HCT116 (cell line): ENCODE data around the gene OR6M1. TPM values are rescaled to one million over a fixed set of nuclear protein-coding genes. Genes with fewer than 3 reads are reported as not detected.

Experiments used
- ATAC-seq: fragments of 200-7000 bp; cut with Tn5 transposase; 2 replicates; pipeline ENCODE4 v1.9.1; 2020; ENCODE audit warnings: mild to moderate bottlenecking, moderate library complexity
- BruUV-seq: library from RNA; stranded (reverse); fragments of 400-500 nt; replicated peaks from 2 replicates; lab custom pipeline; 2021; lab: Mats Ljungman, UMichigan
- CTCF ChIA-PET: fragments of 300-600 bp; sonication (Branson Sonifier 250); formaldehyde crosslinking; loops from one replicate; lab custom pipeline; 2021; ENCODE audit warnings: antibody characterized with exemption; lab: Charles Lee
- POLR2A ChIA-PET: fragments of 300-600, 350-600 bp; sonication (Branson Sonifier 250); formaldehyde crosslinking; loops from one replicate; lab custom pipeline; 2021; ENCODE audit warnings: antibody characterized with exemption; lab: Charles Lee
- RAD21 ChIA-PET, 2 experiments: fragments of 300-600 bp; sonication (Branson Sonifier 250); formaldehyde crosslinking; loops; one replicate each; lab custom pipeline; 2023; ENCODE audit warnings: low total read pairs in 2 of 2; ENCODE audit not compliant: uncharacterized antibody in 2 of 2, unreplicated experiment in 2 of 2, low non-redundant PET in 1 of 2; lab: Charles Lee
- DNase-seq: peaks from one replicate; pipeline ENCODE4 v3.0.0-alpha.2; 2010; ENCODE audit warnings: low read depth, low spot score
- H2AFZ ChIP-seq: fragments of 200-600 bp; shearing (Covaris generic), sonication (generic); 2 replicates; pipeline ENCODE4 v1.6.1; 2017; ENCODE audit warnings: low read depth, mixed run types, mixed read lengths, antibody characterized with exemption, low read length; ENCODE audit not compliant: poor library complexity, severe bottlenecking
- H3K27ac ChIP-seq: 2 replicates; pipeline ENCODE4 v1.5.1; 2012; ENCODE audit warnings: low read depth, low read length
- H3K27me3 ChIP-seq: fragments of 200-600 bp; sonication (generic); 2 replicates; pipeline ENCODE4 v1.6.1; 2016; ENCODE audit warnings: mixed run types, low read length, mixed read lengths; ENCODE audit not compliant: insufficient read depth
- H3K36me3 ChIP-seq, 2 experiments: fragments of 200-500 bp in 1 of 2; fragments of 200-600 bp in 1 of 2; sonication (Bioruptor generic) in 1 of 2; sonication (generic) in 1 of 2; 2 replicates each; pipeline versions ENCODE4 v1.5.1 to v1.6.1; 2014 to 2016; ENCODE audit warnings: low read length in 2 of 2, inconsistent platforms in 1 of 2, mixed read lengths in 1 of 2, mixed run types in 1 of 2; ENCODE audit not compliant: insufficient read depth in 2 of 2, control insufficient read depth in 1 of 2
- H3K4me1 ChIP-seq, 2 experiments: fragments of 200-600 bp in 1 of 2; sonication (generic) in 1 of 2; 2 replicates each; pipeline versions ENCODE4 v1.5.1 to v1.6.1; 2012 to 2017; ENCODE audit warnings: low read length in 2 of 2, inconsistent platforms in 1 of 2, mild to moderate bottlenecking in 1 of 2, mixed read lengths in 1 of 2, mixed run types in 1 of 2, moderate library complexity in 1 of 2; ENCODE audit not compliant: insufficient read depth in 2 of 2, control insufficient read depth in 1 of 2
- H3K4me2 ChIP-seq: fragments of 200-600 bp; sonication (generic); 2 replicates; pipeline ENCODE4 v1.6.1; 2017; ENCODE audit warnings: mixed run types, low read length, mixed read lengths
- H3K4me3 ChIP-seq, 2 experiments: fragments of 200-600 bp in 1 of 2; sonication (generic) in 1 of 2; replicated peaks in 1 of 2; 2 replicates each; pipeline ENCODE4 v1.5.1; 2011 to 2016; ENCODE audit warnings: low read length in 2 of 2, control low read depth in 1 of 2, low read depth in 1 of 2, mild to moderate bottlenecking in 1 of 2, mixed read lengths in 1 of 2, mixed run types in 1 of 2
- H3K79me2 ChIP-seq: fragments of 200-600 bp; sonication (generic); 2 replicates; pipeline ENCODE4 v1.6.1; 2017; ENCODE audit warnings: mild to moderate bottlenecking, mixed run types, low read length, moderate library complexity, mixed read lengths; ENCODE audit not compliant: insufficient read depth
- H3K9ac ChIP-seq: fragments of 200-600 bp; sonication (generic); 2 replicates; pipeline ENCODE4 v1.6.1; 2016; ENCODE audit warnings: low read length, mixed read lengths
- H3K9me2 ChIP-seq: fragments of 200-600 bp; sonication (generic), shearing (Covaris generic); 2 replicates; pipeline ENCODE4 v1.6.1; 2017; ENCODE audit warnings: mixed run types, mild to moderate bottlenecking, moderate library complexity; ENCODE audit not compliant: insufficient read depth
- H3K9me3 ChIP-seq, 2 experiments: fragments of 200-500 bp in 1 of 2; fragments of 200-600 bp in 1 of 2; sonication (Bioruptor generic) in 1 of 2; sonication (generic) in 1 of 2; 2 replicates each; pipeline ENCODE4 v1.6.1; 2014 to 2017; ENCODE audit warnings: low read length in 2 of 2, mixed read lengths in 2 of 2, inconsistent platforms in 1 of 2, low read depth in 1 of 2, mild to moderate bottlenecking in 1 of 2, mixed run types in 1 of 2, moderate library complexity in 1 of 2; ENCODE audit not compliant: control insufficient read depth in 1 of 2, insufficient read depth in 1 of 2
- H4K20me1 ChIP-seq: fragments of 200-600 bp; sonication (generic), shearing (Covaris generic); 2 replicates; pipeline ENCODE4 v1.6.1; 2017; ENCODE audit warnings: mixed run types, mild to moderate bottlenecking, moderate library complexity; ENCODE audit not compliant: insufficient read depth
- ATF3 ChIP-seq: IDR thresholded peaks from 2 replicates; pipeline ENCODE4 v1.6.1; 2012
- CBX3 ChIP-seq: IDR thresholded peaks from 2 replicates; pipeline ENCODE4 v1.6.1; 2012; ENCODE audit warnings: low read depth
- CEBPB ChIP-seq: IDR thresholded peaks from 2 replicates; pipeline ENCODE4 v1.6.1; 2012; ENCODE audit warnings: low read depth
- EGR1 ChIP-seq: IDR thresholded peaks from 2 replicates; pipeline ENCODE4 v1.6.1; 2012; ENCODE audit warnings: low read depth
- ELF1 ChIP-seq: IDR thresholded peaks from 2 replicates; pipeline ENCODE4 v1.6.1; 2012; ENCODE audit warnings: low read depth, borderline replicate concordance
- MAX ChIP-seq: IDR thresholded peaks from 2 replicates; pipeline ENCODE4 v1.6.1; 2012
- POLR2AphosphoS5 ChIP-seq: IDR thresholded peaks from 2 replicates; pipeline ENCODE4 v1.6.1; 2011; ENCODE audit warnings: mild to moderate bottlenecking, low read depth, low read length, moderate library complexity
- RAD21 ChIP-seq: IDR thresholded peaks from 2 replicates; pipeline ENCODE4 v1.6.1; 2012; ENCODE audit warnings: low read depth, mild to moderate bottlenecking
- REST ChIP-seq: IDR thresholded peaks from 2 replicates; pipeline ENCODE4 v1.6.1; 2012; ENCODE audit warnings: low read depth
- SIN3A ChIP-seq: IDR thresholded peaks from 2 replicates; pipeline ENCODE4 v1.6.1; 2012; ENCODE audit warnings: low read depth
- SRF ChIP-seq: IDR thresholded peaks from 2 replicates; pipeline ENCODE4 v1.6.1; 2012; ENCODE audit warnings: low read depth
- TCF7L2 ChIP-seq: IDR thresholded peaks from 2 replicates; pipeline ENCODE4 v1.7.0; 2011; ENCODE audit warnings: borderline replicate concordance, inconsistent platforms; ENCODE audit not compliant: insufficient read depth, insufficient read length; ENCODE audit errors: extremely low read depth
- YY1 ChIP-seq: IDR thresholded peaks from 2 replicates; pipeline ENCODE4 v1.6.1; 2011; ENCODE audit warnings: low read length, low read depth, moderate library complexity, mild to moderate bottlenecking; ENCODE audit not compliant: insufficient replicate concordance; ENCODE audit errors: extremely low read depth
- ZBTB33 ChIP-seq: IDR thresholded peaks from 2 replicates; pipeline ENCODE4 v1.6.1; 2011; ENCODE audit warnings: mild to moderate bottlenecking, low read length, moderate library complexity; ENCODE audit not compliant: insufficient replicate concordance; ENCODE audit errors: extremely low read depth
- intact Hi-C: fragments of 100-400 bp; cut with micrococcal nuclease; formaldehyde crosslinking; loops from 2 replicates; pipeline ENCODE4 v1.10.0; 2022
- total RNA-seq: library from RNA; stranded (reverse); gene quantifications from one replicate; pipeline ENCODE4 v1.2.1, GENCODE V29; 2021; ENCODE audit not compliant: unreplicated experiment

The OR6M1 gene
- total RNA-seq, 1 experiment from 2014 or later, result not detected

- DNase-seq (no peak), ATAC-seq (no peak)
- H3K27ac ChIP-seq, result no peak overlapping the region
- ChIA-PET RAD21 (no interaction called here), POLR2A (no interaction called here), CTCF (no interaction called here)
- TF ChIP-seq SRF (no peak), ATF3 (no peak), MAX (no peak), SIN3A (no peak), CEBPB (no peak)
- no peaks in the 10 kb centered on the region for H3K36me3 ChIP-seq
- no peak overlapping the region for H3K4me2 ChIP-seq
- 0 out of 2 replicates have a peak, but pooled peaks cover 16% of the 10 kb centered on the region for H3K27me3 ChIP-seq
- H3K4me3 ChIP-seq, result no peak overlapping the region
- H3K4me1 ChIP-seq, result no peaks in the 10 kb centered on the region
- no peak overlapping the region for H2AFZ ChIP-seq
- no peaks in the 10 kb centered on the region for H3K9me2 ChIP-seq
- intact Hi-C loops, result no loop called here
- no peaks in the 10 kb centered on the region for H3K79me2 ChIP-seq
- no peaks in the 10 kb centered on the region for H3K9me3 ChIP-seq
- BruUV-seq, result no TSS peak
- H4K20me1 ChIP-seq, result no peaks in the 10 kb centered on the region
- no peak overlapping the region for H3K9ac ChIP-seq
These were observed 7.5 kb downstream of the OR6M1 start for GRCh38 chr11:123798513-123799252.

GRCh38 chr11:123798079-123798478, 8.1 kb downstream of the OR6M1 start:
- H3K27me3 ChIP-seq, result 0 out of 2 replicates have a peak, but pooled peaks cover 16% of the 10 kb centered on the region
- no peaks in the 10 kb centered on the region for H3K9me2 ChIP-seq
- ChIA-PET CTCF (no interaction called here), RAD21 (no interaction called here), POLR2A (no interaction called here)
- no peaks in the 10 kb centered on the region for H3K4me1 ChIP-seq
- no peak overlapping the region for H3K27ac ChIP-seq
- no peak overlapping the region for H3K4me2 ChIP-seq
- no peaks in the 10 kb centered on the region for H3K36me3 ChIP-seq
- no peak overlapping the region for H3K4me3 ChIP-seq
- no TSS peak for BruUV-seq
- H3K9me3 ChIP-seq, result no peaks in the 10 kb centered on the region
- no peak for DNase-seq
- H3K79me2 ChIP-seq, result no peaks in the 10 kb centered on the region
- no peak overlapping the region for H3K9ac ChIP-seq
- H4K20me1 ChIP-seq, result no peaks in the 10 kb centered on the region
- no peak overlapping the region for H2AFZ ChIP-seq
- intact Hi-C loops, result no loop called here
- no peak for ATAC-seq
- TF ChIP-seq ELF1 (no peak), YY1 (no peak), SRF (no peak), REST (no peak), TCF7L2 (no peak), POLR2AphosphoS5 (no peak), CBX3 (no peak), EGR1 (no peak), RAD21 (no peak), CEBPB (no peak), ZBTB33 (no peak)
